Right lobe of liver (tissue), 4 donors: ENCODE results near the gene TAF11L13.

Experiments used
- CTCF ChIP-seq, 4 donors: fragments of 200-600 bp in 3 of 4; fragments of 450-650 bp in 1 of 4; IDR thresholded peaks; one replicate each; pipeline versions ENCODE4 v1.5.1 to v1.8.0; 2016 to 2022; ENCODE audit warnings: antibody characterized with exemption in 4 of 4, mild to moderate bottlenecking in 2 of 4
- POLR2A ChIP-seq: fragments of 450-650 bp; IDR thresholded peaks from one replicate; pipeline ENCODE4 v1.6.1; 2017; ENCODE audit warnings: antibody characterized with exemption, mild to moderate bottlenecking
- donor health status: DM: no; HTN: no; CAD: no.
- donor health status: DM: no; HTN: no; CAD: no.
- donor health status: DM: no; HTN: yes; CAD: no.

- TF ChIP-seq CTCF (IDR thresholded peaks at IDR 0.05) (no peak), POLR2A (no peak)
Measured at GRCh38 chr5:17614872-17615605, 16.8 kb upstream of the TAF11L13 start.
